Mucosa of descending colon (tissue), 3 donors: ENCODE measurements around the gene PDE9A. TPM values are rescaled to one million over a fixed set of nuclear protein-coding genes. Genes with fewer than 3 reads are reported as not detected.

ENCODE experiments used
- ATAC-seq: fragments of 200-7000 bp; cut with Tn5 transposase; one replicate; pipeline ENCODE4 v1.9.1; 2020; ENCODE audit warnings: mild to moderate bottlenecking, moderate library complexity
- DNase-seq, 3 donors: peaks; one replicate each; pipeline ENCODE4 v3.0.0-alpha.2; 2020
- H3K36me3 ChIP-seq: fragments of 200-600 bp; one replicate; pipeline ENCODE4 v1.8.0; 2021; ENCODE audit warnings: low read depth, mild to moderate bottlenecking
- H3K4me1 ChIP-seq: fragments of 200-600 bp; one replicate; pipeline ENCODE4 v1.8.0; 2021; ENCODE audit warnings: low read depth, mild to moderate bottlenecking
- H3K4me3 ChIP-seq: fragments of 200-600 bp; one replicate; pipeline ENCODE4 v1.8.0; 2021; ENCODE audit warnings: mild to moderate bottlenecking
- H3K9me3 ChIP-seq: fragments of 200-600 bp; one replicate; pipeline ENCODE4 v1.8.0; 2021; ENCODE audit warnings: mild to moderate bottlenecking
- intact Hi-C, 2 donors: fragments of 100-400 bp; cut with DNase I in 1 of 2; cut with micrococcal nuclease in 1 of 2; formaldehyde crosslinking; loops; one replicate each; pipeline versions ENCODE4 v1.11.0 to v1.11.1; 2022; cut with DNase I, micrococcal nuclease
- total RNA-seq, 3 donors: library from RNA; stranded (reverse); fragmentation: NEBNext Ultra II Directional in 2 of 3; extraction: Animal tissue kit (Norgen Biotek cat#: 25700) in 2 of 3; gene quantifications; one replicate each; pipeline versions ENCODE4 v1.2.1 to v1.2.4, GENCODE V29; 2021 to 2023
- TF ChIP-seq, protein P1 (sequence below): fragments of 200-600 bp; IDR thresholded peaks from one replicate; pipeline ENCODE4 v1.8.0; 2022; ENCODE audit warnings: antibody characterized with exemption, mild to moderate bottlenecking
- donor health status: DM: no; HTN: no; CAD: no; lungs with moderate emphysema.
- donor health status: DM: no; HTN: no; CAD: no.
- donor health status: DM: no; HTN: yes; CAD: no.

The PDE9A gene
- total RNA-seq, 3 donors from 2014 or later = 98.4 to 200 (median 167) TPM

DNA sequence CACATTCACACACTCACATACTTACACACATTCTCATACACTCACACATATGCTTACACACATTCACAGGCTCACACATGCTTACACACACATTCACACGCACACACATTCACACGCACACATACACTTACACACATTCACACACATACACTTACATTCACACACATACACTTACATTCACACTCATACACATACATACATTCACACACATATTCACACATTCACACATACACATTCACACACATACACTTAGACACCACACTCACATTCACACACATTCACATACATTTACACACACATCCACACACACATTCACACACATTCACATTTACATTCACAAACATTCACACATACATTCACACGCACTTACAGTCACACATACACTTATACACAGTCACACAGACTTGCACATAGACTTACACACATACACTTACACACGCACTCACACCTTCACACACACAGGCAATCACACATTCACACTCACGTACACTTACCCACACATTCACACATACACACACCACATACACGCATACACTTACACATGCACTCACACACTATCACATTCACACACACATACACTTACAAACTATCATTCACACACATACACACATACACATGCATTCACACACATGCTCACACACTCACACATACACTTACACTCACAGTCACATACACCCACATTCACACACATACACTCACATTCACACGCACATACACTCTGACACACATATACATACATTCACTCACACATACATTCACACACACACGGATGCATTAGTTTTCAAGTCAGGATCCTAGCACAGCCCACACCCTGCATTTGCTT, 16.8 kb downstream of the PDE9A start:
- intact Hi-C loops = no loop called here
- H3K9me3 ChIP-seq = no peaks in the 10 kb centered on the region
- DNase-seq = no peak
- no peak overlapping the region for H3K4me3 ChIP-seq
- H3K36me3 ChIP-seq = no peaks in the 10 kb centered on the region
- TF ChIP-seq, protein P1, sequence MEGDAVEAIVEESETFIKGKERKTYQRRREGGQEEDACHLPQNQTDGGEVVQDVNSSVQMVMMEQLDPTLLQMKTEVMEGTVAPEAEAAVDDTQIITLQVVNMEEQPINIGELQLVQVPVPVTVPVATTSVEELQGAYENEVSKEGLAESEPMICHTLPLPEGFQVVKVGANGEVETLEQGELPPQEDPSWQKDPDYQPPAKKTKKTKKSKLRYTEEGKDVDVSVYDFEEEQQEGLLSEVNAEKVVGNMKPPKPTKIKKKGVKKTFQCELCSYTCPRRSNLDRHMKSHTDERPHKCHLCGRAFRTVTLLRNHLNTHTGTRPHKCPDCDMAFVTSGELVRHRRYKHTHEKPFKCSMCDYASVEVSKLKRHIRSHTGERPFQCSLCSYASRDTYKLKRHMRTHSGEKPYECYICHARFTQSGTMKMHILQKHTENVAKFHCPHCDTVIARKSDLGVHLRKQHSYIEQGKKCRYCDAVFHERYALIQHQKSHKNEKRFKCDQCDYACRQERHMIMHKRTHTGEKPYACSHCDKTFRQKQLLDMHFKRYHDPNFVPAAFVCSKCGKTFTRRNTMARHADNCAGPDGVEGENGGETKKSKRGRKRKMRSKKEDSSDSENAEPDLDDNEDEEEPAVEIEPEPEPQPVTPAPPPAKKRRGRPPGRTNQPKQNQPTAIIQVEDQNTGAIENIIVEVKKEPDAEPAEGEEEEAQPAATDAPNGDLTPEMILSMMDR = no peak
- ATAC-seq = no peak
- H3K4me1 ChIP-seq = peaks cover 5% of the 10 kb centered on the region

DNA sequence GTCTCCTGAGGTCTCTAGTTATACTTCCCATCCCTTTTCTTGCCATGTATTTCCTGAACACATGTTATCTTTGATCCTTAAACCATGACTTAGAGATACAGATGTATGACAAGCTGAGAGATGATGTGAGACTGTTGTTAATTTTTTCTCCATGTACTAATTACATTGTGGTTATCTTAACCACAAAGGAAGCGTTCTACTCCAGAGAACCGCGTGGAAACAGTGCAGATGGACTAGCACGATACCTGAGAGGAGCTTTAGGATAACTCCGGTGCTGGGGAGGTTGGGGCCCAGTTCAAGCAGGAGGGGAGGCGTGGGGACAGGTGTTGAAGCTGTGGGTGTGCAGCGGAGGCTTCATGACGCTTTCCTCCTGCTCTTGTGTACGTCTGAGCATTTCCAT, 17.5 kb downstream of the PDE9A start:
- intact Hi-C loops = no loop called here
- DNase-seq (peak in 1 of 3 donors; percentile 12), ATAC-seq (no peak)
- TF ChIP-seq, protein P1 = no peak
- Histone ChIP-seq H3K4me1 (peaks cover 5% of the 10 kb centered on the region), H3K4me3 (no peak overlapping the region), H3K9me3 (no peaks in the 10 kb centered on the region), H3K36me3 (no peaks in the 10 kb centered on the region)

- ATAC-seq (no peak), DNase-seq (peak in 1 of 3 donors; percentile 27)
- Histone ChIP-seq H3K36me3 (no peaks in the 10 kb centered on the region), H3K4me1 (peaks cover 5% of the 10 kb centered on the region), H3K9me3 (no peaks in the 10 kb centered on the region), H3K4me3 (no peak overlapping the region)
- intact Hi-C loops = no loop called here
- TF ChIP-seq, protein P1 = no peak
Measured at GRCh38 chr21:42671778-42672593, 18.6 kb downstream of the PDE9A start.

DNA sequence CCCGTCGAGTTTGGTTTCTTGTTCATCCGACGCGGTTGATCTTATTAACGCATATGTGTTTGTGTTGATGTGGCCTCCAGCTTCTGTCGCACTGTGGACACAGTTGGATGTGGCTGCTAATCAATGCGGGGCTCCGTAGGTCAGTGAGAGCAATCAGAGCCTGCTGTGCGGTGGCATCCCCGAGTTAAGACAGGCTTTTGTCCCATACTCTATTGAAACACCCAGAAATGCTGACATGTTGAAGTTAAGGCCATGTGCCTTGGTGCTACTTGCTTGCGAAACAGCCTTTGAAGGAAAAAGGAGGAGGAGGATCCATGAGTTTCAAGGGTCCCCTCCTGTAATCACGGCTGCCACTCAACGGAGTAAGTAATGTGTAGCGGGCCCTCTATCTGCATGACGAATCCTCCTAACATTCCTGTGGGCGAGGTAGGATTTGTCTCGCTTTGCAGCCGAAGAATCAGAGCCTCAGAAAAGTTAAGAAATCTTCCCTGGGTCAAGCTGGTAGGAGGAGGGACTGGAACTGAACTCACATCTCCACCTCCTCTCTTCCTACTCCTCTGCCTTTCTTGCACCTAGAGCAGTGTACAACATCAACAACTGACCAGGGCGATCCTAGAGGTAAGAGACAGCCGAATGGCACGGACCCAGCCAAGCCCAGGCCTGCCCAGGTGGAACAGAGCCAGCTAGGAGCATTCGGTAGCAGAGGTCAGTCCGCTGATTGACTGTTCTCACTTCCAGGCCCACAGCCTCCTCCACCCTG, 19.5 kb downstream of the PDE9A start:
- Histone ChIP-seq H3K36me3 (no peaks in the 10 kb centered on the region), H3K9me3 (no peaks in the 10 kb centered on the region), H3K4me1 (peaks cover 6% of the 10 kb centered on the region), H3K4me3 (no peak overlapping the region)
- TF ChIP-seq, protein P1 = no peak
- intact Hi-C loops = no loop called here
- peak in 1 of 3 donors; percentile 7 for DNase-seq
- no peak for ATAC-seq

GRCh38 chr21:42673633-42674328, 20.4 kb downstream of the PDE9A start:
- DNase-seq (no peak), ATAC-seq (no peak)
- intact Hi-C loops = no loop called here
- peaks cover 9% of the 10 kb centered on the region for H3K4me1 ChIP-seq
- H3K36me3 ChIP-seq = no peaks in the 10 kb centered on the region
- TF ChIP-seq, protein P1 = no peak
- H3K4me3 ChIP-seq = no peak overlapping the region
- H3K9me3 ChIP-seq = no peaks in the 10 kb centered on the region
